GM19193 (cell line): ENCODE results near the gene SULT1A1.

Experiments
- POLR2A ChIP-seq: IDR thresholded peaks from 4 replicates; pipeline ENCODE4 v1.6.1; 2011; ENCODE audit not compliant: insufficient read depth, insufficient read length; ENCODE audit errors: extremely low read depth

The SULT1A1 gene

GRCh38 chr16:28596840-28597691 lies 12.8 kb downstream of the SULT1A1 start, which contains the start of gene SULT1A2:
Gene SULT1A2, minus strand, starts transcription at chr16:28597050. Its CDS starts 1,120 bp downstream, at chr16:28595930.
- no peak for TF ChIP-seq POLR2A

- no peak for TF ChIP-seq POLR2A
Observed at GRCh38 chr16:28596115-28596630, 13.7 kb downstream of the SULT1A1 start.

- no peak for TF ChIP-seq POLR2A
Observed at GRCh38 chr16:28592979-28593553, 16.8 kb downstream of the SULT1A1 start.

- no peak for TF ChIP-seq POLR2A
Observed at GRCh38 chr16:28592511-28592910, 17.3 kb downstream of the SULT1A1 start.

- TF ChIP-seq POLR2A, result no peak
Observed at GRCh38 chr16:28591355-28591754, 18.5 kb downstream of the SULT1A1 start.

GRCh38 chr16:28590384-28591340 lies 19.2 kb downstream of the SULT1A1 start:
- no peak for TF ChIP-seq POLR2A

GRCh38 chr16:28589930-28590329 lies 19.9 kb downstream of the SULT1A1 start:
- no peak for TF ChIP-seq POLR2A

- no peak for TF ChIP-seq POLR2A
Observed at GRCh38 chr16:28589069-28589468, 20.8 kb downstream of the SULT1A1 start.

GRCh38 chr16:28587386-28587785 lies 22.5 kb downstream of the SULT1A1 start:
- TF ChIP-seq POLR2A, result no peak

GRCh38 chr16:28586466-28586865 lies 23.4 kb downstream of the SULT1A1 start:
- no peak for TF ChIP-seq POLR2A

GRCh38 chr16:28585674-28586073 lies 24.2 kb downstream of the SULT1A1 start:
- TF ChIP-seq POLR2A, result no peak

GRCh38 chr16:28580726-28581315 lies 29.0 kb downstream of the SULT1A1 start:
- TF ChIP-seq POLR2A, result no peak

- TF ChIP-seq POLR2A, result no peak
Observed at GRCh38 chr16:28575446-28576109, 34.3 kb downstream of the SULT1A1 start.

GRCh38 chr16:28574925-28575324 lies 34.9 kb downstream of the SULT1A1 start:
- TF ChIP-seq POLR2A, result no peak
